UCSD-AML1 (cell line): ENCODE data around the gene ADAM17.
"Not testable (repeated sequence)": the region's sequence is repeated elsewhere in the genome, so short reads cannot be mapped to it uniquely, and the experiment has no call there.

Experiments
- DNase-seq: peaks from one replicate; lab custom pipeline; 2025; ENCODE audit not compliant: unreplicated experiment; lab: John Stamatoyannopoulos, UW

Gene ADAM17

GRCh38 chr2:9527995-9528787, 27.4 kb downstream of the ADAM17 start:
- DNase-seq = no peak

DNA sequence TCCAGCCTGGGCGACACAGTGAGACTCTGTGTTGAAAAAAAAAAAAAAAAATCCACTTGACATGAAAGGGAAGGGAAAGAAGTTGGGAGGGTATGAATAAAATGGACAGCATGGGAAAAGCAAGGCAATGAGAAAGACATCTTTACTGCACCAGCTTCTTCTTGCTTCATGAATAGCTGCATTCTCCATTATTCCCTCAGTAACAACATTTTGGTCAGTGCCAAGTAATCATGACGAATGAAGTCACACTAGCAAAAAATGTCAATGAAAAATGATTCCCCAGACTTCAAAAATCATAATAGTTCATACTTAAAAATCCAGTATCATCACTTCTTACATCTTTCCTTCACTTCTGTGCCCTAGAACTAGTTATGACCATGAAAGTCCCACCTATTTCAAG, 30.4 kb downstream of the ADAM17 start:
- DNase-seq = no peak

DNA sequence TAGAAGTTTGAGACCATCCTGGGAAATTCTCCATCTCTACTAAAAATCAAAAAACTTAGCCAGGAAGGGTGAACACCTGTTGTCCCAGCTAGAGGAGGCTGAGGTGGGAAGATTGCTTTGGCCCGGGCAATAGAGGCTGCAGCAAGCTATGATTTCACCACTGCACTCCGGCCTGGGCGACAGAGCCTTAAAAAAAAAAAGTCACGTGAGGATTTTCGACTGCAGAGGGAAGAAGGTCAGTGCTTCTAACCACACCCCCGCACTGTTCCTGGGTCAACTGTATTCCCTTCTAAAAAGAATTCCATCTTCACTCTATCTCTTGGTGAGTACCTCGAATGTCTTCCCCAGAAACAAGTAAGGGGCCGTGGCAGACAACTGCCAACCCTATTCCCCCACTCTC, 31.3 kb downstream of the ADAM17 start:
- no peak for DNase-seq

DNA sequence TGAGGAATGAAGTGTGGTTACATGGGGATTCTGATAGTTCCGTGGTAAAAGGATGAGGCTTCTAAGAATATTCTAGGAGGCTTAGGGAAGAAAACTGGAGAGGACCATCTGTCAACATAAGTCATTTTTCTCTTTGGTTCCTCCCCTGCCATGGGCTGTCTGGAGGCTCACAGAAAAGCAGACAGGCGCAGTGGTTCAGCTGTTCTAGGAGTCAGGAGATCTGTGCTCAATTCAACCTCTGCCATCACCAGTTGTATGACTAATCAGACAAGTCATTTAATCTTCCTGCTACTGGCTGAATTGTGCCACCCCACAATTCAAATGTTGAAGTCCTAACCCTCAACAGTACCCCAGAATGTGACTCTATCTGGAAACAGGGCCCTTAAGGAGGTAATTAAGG, 36.4 kb downstream of the ADAM17 start:
- no peak for DNase-seq

GRCh38 chr2:9518780-9519179, 36.9 kb downstream of the ADAM17 start:
- DNase-seq = no peak

DNA sequence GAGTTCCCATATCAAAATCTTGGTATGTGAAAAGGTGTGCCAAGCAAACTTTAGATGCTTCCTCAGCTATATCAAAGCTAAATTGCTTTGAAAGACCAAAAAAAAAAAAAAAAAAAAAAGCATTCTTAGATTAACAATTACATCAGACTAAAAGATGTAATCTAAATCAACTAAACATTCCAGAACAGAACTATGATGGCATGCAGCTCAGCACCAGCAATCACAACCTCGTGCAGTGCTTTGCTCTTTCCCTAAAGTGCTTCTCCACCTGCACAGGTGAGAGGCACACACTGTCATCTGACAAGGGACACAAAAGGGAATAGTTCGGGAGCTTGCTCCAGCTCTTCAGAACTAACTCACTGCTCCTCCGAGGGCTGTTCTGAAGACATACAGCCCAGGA, 37.5 kb downstream of the ADAM17 start:
- no peak for DNase-seq

GRCh38 chr2:9517118-9517782, 38.4 kb downstream of the ADAM17 start:
- DNase-seq = no peak

DNA sequence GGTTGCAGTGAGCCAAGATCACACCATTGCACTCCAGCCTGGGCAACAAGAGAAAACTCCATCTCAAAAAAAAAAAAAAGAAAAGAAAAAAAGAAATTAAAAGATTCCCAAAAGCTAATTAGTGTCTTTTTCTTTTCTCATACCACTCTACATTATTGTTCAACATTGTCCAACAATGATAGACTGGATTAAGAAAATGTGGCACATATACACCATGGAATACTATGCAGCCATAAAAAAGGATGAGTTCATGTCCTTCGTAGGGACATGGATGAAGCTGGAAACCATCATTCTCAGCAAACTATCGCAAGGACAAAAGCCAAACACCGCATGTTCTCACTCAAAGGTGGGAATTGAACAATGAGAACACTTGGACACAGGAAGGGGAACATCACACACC, 41.7 kb downstream of the ADAM17 start:
- DNase-seq = not testable (repeated sequence)

GRCh38 chr2:9508931-9509330, 46.7 kb downstream of the ADAM17 start:
- no peak for DNase-seq

DNA sequence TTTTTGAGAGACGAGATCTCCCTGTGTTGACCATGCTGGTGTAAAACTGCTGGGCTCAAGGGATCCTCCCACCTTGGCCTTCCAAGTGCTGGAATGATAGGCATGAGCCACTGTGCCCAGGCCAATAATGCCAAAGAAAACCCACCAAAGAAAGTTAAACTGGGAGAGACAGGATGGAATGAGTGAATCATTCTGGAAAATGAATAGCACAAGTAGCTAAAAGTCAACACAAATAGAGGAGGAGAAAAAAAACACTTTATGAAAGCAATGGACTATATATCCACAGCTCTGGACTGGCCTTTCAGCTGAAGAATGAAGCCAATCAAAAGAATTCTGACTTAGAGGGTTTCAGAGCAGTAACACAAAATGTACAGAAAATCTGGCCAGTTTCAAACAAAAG, 57.4 kb downstream of the ADAM17 start:
- no peak for DNase-seq

GRCh38 chr2:9497017-9497416, 58.6 kb downstream of the ADAM17 start:
- no peak for DNase-seq

DNA sequence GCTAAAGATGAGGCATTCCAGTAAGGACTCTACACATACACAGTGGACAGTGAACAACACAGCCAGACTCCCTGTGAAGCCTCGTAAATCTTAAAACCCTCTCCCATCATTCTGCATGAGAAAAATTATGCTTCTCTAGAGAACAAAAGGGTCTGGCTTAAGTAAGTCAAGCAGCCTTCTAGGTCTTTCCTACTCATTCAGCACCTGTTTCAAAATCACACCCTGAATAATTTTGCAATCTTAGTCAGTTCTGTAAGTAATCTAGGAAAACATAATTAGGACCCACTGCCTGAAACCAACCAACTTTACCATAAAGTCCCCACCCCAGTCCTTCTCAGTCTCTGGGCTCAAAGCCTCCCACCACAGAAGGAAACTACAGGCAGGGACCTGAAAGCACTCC, 61.5 kb downstream of the ADAM17 start:
- no peak for DNase-seq

- DNase-seq = no peak
These were observed 62.2 kb downstream of the ADAM17 start for GRCh38 chr2:9493478-9493877.

- no peak for DNase-seq
These were observed 62.7 kb downstream of the ADAM17 start for GRCh38 chr2:9492927-9493326.

DNA sequence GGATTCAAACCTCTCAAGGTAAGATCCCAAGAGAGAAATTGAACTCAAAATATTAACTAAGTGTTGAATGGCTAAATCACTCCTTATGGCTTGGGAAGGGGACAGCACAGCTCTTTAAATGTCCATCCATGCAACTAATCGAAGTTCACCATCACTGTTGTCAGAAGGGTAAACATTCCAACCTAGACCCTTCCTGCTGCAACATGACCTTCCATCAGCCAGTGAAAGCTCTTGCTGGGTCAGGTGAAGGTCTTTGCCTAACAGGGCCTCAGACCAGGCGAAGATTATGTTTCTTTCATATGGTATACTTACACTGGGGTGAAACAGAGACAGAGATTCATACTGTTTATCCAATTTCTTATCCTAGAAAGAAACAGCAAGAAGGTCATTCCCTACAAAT, 64.8 kb downstream of the ADAM17 start:
- DNase-seq = no peak

DNA sequence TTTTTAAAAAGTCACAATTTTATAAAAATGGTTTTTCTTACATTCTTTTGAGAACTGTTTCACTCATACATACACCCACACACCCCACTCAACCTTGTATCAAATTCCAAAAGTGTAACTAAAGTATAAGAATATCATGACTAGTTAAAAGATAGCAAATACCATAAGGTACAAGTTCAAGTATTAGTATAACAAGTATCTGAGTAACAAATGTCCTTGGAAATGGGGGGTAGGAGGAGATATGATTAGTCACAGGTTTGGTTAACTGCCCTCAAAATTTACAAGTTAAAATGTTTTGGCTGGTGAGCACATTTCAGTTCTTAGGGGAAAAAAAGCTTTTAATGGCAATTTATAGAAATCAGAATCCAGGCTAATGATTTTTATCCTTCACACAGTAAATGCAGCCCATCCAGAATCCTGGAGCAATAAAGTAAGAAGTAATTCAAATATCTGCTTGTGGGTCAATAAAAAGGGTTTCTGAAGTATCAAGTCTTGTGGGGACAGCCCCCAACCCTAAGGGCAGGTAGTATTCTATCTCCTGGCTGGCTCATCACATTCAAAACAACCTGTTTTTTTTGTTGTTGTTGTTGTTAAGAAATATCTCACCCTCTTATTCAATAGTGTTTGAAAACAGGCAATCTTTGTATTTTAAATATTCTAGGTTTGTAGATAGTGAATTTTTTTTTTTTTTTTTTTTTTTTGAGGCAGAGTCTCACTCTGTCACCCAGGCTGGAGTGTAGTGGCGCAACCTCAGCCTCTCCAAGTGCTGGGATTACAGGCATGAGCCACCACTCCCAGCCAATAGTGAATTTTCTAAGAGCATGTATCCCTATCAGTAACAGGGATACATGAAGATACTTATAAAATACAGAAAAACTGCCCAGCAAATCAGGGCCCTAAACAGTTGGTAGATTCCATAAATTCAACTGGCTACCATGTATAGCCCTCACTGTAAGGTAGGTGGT, 66.8 kb downstream of the ADAM17 start:
- no peak for DNase-seq

DNA sequence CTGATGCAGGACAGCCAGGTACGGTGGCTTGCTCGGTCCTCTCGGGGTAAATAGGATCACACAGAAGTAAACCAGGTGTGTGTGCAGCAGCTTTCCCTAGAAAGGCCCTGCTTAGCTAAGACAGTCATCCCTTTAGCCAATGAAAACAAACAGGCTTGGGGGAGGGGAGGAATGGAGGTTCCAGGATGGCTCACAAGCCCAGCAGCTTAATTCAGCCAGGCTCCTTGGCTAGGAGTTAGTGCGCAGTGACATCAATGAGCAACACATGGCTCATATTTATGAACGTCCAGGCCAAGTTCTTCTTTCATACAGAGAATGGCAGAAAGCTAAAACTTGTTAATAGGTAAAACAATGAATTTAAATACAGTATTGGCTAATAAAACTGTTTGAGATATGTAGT, 71.1 kb downstream of the ADAM17 start:
- no peak for DNase-seq

- DNase-seq = no peak
These were observed 72.5 kb downstream of the ADAM17 start for GRCh38 chr2:9483107-9483506.

- no peak for DNase-seq
These were observed 75.5 kb downstream of the ADAM17 start for GRCh38 chr2:9480157-9480556.

GRCh38 chr2:9478526-9478925, 77.1 kb downstream of the ADAM17 start:
- DNase-seq = no peak

DNA sequence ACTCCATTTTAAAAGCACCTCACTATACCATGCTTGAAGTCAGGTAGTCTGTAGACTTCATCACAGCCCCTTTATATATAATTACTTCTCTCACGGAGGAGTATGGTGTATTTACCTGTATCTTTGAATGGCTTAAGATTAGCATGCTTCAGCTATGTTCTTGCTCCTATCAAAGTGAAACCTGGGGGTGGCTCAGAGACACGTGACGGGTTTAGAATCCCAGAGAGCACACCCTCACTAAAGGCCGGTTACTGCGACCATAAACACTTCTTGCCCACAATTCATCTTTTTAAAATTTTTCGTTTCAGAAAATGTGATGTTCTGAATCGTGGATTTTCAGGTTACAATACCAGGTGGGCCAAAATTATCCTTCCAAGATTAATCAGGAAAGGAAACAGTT, 77.7 kb downstream of the ADAM17 start:
- DNase-seq = no peak
